ENCODE results near the gene CDC73.

DNA sequence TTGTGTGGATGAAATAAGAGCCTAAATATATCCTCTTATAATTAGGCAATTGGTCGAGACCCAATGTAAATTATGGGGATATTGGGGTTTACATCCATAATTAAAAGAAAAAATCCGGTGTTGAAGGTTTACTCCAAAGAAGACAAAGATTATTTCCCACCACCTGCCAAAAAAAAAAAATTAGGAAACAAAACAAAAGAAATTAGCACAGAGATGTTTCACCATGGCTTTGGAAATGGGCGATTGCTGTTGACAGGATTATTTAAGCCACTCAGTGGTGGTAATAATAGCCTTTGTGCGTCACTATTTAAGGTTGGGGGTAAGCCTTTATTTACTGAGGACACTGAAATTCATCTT lies 16.0 kb upstream of the CDC73 start:
- TF ChIP-seq, protein P1, sequence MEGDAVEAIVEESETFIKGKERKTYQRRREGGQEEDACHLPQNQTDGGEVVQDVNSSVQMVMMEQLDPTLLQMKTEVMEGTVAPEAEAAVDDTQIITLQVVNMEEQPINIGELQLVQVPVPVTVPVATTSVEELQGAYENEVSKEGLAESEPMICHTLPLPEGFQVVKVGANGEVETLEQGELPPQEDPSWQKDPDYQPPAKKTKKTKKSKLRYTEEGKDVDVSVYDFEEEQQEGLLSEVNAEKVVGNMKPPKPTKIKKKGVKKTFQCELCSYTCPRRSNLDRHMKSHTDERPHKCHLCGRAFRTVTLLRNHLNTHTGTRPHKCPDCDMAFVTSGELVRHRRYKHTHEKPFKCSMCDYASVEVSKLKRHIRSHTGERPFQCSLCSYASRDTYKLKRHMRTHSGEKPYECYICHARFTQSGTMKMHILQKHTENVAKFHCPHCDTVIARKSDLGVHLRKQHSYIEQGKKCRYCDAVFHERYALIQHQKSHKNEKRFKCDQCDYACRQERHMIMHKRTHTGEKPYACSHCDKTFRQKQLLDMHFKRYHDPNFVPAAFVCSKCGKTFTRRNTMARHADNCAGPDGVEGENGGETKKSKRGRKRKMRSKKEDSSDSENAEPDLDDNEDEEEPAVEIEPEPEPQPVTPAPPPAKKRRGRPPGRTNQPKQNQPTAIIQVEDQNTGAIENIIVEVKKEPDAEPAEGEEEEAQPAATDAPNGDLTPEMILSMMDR (conservative IDR thresholded peaks at IDR 0.05; ENCODE audit: low read length) = no peak
- no peak for TF ChIP-seq EZH2phosphoT487 (IDR thresholded peaks at IDR 0.05; ENCODE audit: borderline replicate concordance, low read depth, low read length)
